Measurements from ENCODE around the gene PSENEN.
"Not testable (repeated sequence)": the region's sequence is repeated elsewhere in the genome, so short reads cannot be mapped to it uniquely, and the experiment has no call there.

The PSENEN gene

DNA sequence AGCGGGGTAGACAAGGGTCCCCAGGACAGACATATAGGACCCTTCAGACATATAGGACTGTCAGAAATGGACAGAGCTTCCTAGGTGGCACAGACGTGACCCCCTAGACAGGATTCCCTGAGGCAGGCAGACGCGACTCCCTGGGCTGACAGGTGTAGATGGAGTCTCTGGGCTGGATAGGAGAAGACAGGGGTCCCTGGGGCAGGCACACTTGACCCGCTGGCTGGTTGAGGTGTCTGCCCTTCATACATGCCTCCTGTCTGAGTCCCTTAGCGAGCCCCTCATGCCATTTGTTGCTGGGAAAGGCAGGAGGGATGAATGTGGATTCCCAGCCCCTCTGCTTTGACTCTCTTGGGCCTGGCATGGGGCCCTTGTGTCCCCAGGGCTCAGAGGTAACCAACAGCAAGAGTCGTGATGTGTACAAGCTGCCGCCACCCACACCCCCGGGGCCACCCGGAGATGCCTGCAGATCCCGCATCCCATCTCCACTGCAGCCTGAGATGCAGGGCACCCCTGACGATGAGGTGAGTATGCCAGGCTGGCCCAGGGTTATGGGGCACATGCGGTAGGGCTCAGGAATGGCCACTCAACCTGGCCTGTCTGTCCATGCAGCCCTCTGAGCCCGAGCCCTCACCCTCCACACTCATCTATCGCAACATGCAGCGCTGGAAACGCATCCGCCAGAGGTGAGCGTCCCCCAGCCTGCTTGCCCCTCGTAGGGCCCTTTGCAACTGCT, 8.4 kb downstream of the PSENEN start:
- no peak for DNase-seq

DNA sequence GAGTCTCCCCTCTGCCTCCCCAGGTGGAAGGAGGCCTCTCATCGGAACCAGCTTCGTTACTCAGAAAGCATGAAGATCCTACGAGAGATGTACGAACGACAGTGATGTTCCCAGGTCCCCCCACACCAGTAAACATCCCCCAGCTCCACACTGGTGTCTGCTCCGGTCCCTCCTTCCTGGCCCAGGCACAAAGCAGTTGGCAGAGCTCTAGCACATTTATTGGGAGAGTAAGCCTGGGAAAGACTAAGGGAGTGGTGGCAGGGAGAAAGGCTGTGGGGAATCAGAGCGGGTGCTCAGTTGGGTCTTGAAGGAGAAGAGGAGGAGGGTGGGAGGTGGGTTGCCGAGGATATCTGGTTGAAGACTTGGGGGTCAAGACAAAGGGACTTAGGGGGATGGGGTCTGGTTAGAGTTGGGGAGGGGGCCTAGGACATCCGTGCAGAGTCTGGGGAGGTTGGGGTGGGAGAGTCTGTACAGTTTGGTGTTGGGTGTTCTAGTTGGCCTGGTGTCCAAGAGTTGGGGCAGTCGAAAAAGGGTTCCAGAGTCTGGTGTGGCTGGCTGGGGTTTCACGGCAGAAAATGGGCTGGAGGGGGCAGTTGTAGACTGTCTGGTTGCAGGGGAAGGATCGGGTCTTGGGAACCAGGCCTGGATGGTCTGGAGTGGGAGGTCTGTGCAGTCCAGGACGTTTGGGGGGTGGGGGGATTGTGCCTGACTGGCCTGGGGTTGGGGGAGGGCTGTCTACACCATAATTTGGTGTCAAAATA, 9.1 kb downstream of the PSENEN start:
- DNase-seq: no peak

DNA sequence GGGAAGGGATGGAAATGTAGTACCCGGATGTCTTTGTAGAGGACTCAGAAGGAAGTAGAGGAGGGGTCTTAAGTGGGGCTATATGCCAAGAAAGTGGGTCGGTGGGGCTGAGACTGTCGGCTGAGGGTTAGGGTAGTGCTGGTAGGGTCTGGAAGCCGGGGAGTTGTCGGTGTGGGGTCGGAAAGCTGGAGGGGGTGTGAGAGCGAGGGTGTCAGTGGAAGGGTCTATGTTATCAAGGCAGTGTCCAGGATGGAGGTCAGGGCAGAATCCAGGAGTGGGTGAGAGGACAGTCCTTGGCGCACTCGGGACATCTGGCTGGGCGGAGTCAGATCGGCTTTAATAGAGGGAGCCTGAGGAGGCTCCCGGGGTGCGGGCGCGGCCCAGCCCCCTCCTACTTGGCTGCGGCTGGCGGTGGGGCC, 9.7 kb downstream of the PSENEN start:
- no peak for DNase-seq

DNA sequence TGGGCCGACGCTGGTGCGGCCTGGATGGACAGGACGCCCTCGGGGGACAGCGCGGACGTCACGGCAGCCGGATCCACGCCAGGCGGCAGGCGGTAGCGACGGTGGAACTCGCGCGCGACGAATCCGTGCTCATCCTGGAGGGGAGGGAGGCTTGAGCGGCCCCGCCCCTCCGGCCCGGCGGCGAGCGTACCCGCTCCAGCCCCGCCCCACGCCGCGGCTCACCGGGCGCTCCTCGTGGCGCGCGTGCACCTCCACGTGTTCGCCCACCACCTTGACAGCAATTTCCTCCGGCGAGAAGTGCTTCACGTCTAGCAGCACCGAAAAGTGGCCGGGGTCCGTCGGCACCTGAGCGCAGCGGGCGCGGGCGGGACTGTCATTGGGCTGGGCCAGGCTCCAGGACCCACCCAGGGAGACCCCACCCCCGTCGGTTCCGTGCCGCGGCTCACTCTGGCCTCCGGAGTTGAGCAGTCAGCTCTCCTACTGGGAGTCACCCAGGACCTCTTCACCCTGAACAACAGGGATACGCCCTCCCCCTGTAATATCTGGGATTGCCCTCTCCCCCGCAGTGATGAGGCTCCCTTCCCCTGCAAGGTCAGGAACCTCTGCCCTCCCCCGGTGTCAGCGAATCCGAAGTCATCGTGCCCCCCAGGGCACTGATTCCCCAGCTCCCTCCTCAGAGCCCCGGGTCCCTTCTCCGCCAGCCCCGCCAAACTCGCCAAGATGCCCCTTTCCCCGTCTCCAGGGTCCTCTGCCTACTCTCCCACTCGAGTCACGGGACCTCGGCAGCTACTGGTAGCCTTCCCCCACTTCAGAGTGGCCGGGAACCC, 10.3 kb downstream of the PSENEN start:
- no peak for DNase-seq

DNA sequence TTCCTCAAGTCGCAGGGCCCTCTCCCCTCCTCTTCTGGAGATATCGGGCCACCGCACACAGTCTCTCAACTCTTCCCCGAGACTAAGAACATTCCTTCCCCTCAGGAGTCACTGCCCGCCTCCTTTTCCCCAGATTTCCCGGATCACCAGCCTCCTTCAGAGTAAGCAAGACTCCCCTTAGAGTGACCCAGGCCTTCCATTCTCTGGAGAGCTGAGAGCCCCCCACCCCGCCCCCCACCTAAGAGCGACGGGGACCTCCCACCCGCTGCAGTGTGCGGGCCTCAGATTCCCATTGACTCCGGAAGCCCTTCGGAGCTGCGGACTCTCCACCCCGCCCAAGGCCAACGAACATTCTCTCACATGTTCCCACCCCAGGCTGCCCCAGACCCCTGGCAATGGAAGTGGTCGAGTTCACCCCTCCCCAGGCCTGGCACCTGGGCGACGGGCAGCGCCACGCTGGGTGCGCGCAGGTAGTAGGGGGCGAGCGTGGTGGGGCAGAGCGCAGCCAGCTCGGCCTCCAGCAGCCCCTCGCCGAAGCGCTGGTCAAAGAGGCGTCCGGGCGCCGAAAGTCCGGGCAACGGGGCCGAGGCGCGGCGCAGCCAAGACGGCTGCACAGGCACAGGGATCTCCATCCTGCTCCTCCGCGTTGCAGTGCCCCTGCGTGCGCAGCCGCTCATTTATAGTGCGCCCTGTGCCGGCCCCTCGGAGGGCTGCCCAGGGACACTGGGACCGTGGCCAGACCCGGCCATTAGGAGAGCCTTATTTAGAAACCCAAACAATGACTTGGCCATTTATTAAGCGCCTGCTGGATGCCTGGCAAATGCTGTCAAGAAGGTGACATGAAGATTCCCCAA, 11.2 kb downstream of the PSENEN start, which contains the start of gene HSPB6:
Gene HSPB6, minus strand, starts transcription at position 653 of the 854 bp plus-strand sequence. Its CDS starts 21 bp downstream, at position 632.
- peak; percentile 42 for DNase-seq

DNA sequence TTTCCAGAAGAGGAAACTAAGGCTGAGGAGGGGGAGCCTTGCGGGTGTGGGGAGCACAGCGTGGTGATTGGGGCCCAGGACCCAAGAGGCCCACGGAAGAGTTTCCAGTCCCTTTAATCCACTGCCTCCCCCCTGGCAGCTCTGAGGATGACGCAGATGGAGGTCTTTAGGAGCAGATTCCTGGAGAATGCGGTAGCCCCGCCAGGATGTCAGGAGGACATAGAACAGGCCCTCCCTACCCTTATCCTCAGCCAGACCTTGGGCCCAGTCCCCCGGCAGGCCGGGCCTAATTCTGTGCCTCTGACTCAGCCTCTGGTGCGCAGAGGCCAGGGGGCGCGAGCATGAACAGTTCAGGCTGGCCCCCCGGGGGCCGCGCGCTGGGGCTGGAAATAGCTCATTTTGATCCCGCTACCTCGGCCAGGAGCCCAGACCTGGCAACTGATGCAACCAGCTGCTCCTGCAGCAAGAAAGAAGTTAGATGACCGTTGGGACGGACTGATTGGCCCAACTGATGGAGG, 11.8 kb downstream of the PSENEN start:
- DNase-seq: peak; percentile 42

DNA sequence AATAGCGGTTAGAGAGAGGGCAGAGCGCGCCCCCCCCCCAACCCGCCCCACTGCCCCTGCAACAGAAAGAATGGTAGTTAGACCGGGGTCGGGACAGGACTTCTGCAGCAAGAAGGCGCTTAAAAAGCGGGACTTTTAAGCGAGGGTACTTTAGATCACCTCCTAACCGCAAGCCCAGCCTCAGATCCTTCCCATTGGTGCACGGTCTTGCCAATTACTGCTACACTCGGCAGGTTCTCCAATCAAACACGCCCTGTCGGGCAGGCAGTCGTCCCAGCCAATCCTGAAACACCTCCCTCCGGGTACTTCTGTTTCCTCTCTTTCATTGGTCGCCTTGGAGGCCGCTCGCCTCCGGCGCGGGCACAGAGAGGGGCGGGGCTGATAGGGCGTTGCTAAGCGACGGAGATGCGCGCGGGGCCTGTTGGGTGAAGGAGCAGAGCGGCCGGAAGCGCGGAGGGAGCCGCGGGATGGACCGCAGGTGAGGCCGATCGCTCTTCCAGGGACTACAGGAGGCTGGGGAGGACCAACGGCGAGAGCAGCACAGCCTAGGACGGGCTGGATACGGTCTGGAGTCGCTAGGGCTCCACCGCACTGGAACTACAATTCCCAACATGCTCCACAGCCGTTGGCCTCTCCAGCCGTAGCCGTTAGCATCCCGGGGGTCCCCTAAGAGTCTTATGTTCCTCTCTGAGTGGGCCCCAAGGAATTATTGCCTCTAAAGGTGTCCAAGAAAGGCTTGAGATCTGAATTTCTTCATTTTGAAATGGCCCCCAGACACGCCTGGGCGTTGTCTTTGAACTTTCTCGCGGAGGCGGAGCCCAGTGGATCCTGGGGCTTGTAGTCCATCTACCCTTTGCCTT, 12.5 kb downstream of the PSENEN start, which contains the start of gene PROSER3:
Gene PROSER3, plus strand, starts transcription at position 428 of the 860 bp plus-strand sequence. Its CDS starts 40 bp downstream, at position 468.
- peak; percentile 99 for DNase-seq

DNA sequence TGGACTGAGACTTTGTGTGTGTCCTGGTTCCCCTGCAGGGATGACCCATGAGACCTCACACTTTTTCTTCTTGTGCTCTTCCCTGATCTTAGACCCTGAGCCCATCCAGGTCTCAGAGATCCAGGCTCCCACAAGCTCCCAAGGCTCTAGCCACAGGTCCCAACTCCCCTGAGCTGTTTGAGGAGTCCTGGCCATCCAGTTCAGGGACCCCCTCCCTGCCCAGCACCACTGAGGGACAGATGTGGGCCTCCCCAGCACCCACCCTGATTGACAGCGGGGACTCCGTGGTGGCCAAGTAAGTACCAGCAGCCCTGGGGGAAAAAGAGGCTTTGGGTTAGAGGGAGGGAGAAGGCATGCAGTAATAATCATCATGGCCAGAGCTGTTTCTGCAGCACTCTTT, 14.2 kb downstream of the PSENEN start:
- DNase-seq: no peak

DNA sequence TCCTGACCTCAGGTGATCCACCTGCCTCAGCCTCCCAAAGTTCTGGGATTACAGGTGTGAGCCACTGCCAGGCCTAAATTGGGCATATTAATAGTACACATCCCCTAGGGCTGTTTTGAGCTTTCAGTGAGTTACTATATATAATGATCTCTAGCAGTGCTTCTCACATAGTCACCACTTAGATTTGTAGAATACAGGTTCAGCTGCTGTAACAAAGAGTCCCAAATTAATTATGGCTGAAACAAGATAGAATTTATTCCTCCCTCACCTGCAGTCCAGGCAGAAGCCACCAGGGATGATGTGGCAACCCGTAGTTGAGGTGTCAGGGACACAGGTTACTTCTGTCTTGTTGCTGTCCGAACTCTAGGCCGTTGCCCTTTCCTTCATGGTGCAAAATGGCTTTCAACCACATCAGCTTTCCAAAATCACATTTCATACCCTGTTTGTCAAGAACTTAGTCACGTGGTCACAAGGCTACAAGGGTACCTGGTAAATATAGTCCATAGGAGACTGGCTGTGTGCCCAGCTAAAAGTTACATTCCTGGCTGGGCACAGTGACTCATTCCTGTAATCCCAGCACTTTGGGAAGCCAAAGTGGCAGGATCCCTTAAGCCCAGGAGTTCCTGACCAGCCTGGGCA, 15.4 kb downstream of the PSENEN start:
- no peak for DNase-seq

DNA sequence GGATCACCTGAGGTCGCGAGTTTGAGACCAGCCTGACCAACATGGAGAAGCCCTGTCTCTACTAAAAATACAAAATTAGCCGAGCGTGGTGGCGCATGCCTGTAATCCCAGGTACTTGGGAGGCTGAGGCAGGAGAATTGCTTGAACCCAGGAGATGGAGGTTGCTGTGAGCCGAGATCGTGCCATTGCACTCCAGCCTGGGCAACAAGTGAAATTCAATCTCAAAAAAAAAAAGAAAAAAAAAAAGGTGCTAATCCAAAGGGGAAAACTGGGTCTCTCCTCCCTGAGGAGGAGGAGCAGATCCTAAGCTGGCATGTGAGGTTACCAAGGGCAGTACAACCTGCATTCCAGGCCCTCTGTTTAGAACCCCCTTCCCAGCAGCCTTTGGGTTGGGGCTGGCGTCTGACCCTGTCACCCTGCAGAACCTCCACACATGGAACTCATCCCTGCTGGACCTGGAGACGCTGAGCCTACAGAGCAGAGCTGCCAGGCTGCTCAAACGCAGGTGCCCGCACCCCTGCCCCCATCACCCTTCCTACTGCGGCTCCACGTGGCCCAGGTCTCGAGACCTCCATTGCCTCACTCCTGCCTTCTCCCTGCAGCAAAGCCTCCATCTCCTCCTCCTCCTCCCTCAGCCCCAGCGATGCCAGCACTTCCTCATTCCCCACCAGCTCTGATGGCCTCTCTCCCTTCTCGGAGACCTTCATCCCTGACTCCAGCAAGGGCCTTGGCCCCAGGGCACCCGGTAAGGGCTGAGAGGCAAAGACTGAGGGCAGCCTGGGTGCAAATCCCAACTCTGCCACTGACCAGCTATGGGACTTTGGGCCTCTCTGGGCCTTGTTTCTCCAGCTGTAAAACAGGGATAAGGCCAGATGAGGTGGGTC, 19.2 kb downstream of the PSENEN start:
- DNase-seq: no peak

DNA sequence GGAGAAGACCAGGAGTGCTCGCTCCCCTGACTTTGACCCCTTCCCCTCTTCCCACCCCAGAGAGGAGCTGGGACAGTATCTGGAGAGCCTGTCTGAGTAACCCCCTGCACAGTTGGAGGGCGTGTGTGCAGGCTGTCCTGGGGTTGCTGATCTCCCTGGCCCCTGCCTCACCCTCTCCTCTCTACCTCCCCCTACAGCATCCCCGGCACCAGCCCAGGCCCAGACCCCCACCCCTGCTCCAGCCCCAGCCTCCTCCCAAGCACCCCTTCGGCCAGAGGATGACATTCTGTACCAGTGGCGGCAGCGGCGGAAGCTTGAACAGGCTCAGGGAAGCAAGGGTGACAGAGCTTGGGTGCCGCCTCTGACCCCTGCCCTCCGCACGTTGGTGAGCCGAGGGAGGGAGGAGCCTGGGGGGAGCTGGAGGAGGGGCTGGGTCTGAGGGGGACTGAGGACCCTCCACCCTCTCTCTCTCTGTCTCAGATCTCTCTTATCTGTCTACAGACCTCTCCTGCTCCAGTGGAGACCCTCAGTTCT, 21.2 kb downstream of the PSENEN start:
- no peak for DNase-seq

DNA sequence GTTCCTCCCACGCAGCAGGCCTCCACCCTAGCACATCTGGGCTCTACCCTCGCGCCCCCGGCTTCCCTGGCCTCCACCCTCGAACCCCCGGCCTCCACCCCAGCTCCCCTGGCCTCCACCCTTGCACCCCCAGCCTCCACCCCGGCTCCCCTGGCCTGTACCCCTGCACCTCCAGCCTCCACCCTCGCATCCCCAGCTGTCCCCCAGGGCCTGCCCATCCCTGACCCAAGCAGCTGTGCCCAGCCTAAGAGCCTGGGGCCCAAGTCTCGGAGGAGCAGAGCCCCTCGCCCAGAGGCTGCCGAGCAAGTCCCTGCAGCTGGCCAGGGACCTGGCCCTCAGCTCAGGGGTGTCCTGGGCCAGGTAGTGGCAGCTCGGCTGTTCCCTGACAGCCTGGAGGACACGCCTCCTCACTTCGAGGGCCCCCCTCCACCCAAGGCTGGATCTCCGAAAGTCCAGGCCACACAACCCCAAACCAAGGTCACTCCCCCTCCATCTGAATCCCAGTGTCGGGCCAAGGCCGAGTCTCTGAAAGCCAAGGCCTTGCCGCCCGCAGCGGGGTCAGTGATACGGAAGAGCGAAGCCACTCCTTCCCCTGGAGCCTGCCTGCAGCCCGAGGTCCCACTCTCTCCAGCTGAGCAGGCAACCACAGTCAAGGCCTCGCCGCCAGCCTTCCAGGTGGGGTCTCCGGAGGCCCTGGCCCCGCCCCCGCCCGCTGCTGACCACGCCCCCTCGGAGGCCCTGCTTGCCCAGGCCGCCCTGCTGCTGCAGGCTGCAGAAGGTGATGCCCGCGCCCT, 22.0 kb downstream of the PSENEN start:
- DNase-seq: no peak

DNA sequence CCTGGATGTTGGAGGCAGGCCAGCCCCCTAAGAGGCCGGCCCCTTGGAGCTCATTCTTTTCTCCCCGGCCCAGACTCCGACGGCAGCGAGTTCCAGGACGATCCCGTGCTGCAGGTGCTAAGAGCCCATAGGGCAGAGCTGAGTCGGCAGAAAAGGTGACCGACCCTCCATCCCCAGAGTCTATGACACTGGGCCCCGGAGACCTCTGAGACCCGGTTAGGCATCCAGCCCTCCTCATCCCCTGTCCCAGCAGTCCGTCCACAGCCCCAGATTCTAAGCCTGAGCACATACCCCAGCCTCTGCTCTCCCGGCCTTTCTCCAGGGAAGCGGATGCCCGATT, 22.6 kb downstream of the PSENEN start:
- DNase-seq: no peak

DNA sequence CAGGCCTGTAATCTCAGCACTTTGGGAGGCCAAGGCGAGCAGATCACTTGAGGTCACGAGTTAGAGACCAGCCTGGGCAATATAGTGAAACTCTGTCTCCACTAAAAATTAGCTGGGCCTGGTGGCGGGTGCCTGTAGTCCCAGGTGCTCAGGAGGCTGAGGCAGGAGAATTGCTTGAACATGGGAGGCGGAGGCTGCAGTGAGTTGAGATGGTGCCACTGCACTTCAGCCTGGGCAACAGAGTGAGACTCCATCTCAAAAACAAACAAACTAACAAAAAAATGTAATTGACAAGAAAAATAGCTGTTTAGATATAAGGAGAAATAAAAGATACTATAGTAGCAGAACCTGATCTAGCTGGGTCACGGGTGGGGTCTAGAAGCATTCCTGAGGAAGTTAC, 26.9 kb downstream of the PSENEN start:
- DNase-seq: not testable (repeated sequence)

DNA sequence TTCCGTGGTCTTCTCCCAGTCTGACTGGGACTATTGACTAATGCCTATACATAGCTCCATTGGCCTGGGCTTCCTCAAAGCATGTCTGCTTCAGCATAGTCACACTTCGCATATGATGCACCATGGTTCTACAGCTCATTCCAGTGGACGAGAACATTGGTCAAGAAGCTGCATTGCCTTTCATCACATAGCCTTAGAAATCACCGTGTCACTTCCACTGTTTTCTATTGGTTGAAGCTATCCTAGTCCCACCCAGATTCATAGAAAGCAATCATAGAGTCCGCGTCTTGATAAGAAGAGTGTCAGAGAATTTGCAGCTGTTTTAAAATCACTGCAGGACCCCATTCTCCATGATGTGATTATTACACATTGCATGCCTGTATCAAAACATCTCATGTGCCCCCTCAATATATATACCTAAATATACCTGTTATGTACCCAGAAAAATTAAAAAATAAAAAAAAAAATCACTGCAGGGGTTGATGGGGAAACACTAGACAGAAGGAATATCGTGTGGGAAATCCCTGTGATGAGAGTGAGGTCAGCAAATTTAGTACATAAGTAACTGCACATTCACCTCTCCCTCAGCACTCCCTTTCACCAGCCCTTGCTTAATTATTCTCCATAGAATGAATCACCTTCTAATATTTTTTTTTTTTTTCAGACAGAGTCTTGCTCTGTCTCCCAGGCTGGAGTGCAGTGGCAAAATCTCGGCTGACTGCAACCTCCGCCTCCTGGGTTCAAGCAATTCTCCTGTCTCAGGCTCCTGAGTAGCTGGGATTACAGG, 27.8 kb downstream of the PSENEN start:
- DNase-seq: no peak

DNA sequence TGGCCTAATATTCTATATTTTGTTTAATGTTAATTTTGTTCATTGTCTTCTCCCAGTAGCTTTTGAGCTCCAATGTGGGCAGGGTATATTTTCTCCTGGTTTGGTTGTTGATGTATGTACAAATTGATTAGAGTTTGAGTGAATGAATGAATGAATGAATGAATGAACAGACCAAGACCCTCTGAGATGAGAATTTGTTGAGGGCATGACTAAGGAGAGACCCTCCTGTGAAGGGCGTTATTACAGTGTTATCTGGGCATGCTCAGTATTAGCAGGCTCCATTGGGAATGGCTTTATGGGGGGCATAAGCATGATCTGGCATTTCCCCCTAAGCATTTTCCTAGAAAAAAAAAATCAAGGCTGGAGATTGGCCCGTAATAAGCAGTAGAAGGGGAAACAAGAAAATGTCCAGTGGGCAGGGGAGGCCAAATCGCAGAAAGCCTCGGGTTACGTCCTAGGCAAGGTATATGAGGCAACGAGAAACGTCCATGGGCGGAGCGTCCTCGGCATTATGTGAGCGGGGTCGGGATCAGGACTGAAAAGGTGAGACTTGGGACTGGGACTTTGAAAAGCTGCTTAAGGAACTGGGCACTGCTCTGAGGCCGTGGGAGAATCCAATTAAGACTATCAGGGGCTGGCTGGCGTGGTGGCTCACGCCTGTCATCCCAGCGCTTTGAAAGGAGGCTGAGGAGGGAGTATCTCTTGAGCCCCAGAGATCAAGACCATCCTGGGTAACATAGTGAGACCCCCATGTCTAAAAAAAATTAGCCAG, 29.0 kb downstream of the PSENEN start:
- DNase-seq: no peak

DNA sequence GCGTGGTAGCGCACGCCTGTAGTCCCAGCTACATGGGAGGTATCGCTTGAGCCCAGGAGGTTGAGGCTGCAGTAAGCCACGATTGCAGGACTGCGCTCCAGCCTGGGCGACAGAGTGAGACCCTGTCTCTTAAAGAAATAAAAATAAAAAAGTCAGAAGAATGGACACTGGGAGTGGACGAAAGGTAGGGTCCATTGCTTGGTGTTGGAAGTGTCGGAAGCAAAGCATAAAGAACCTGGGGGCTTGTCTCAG, 29.5 kb downstream of the PSENEN start:
- no peak for DNase-seq
